Right kidney (tissue), 1 donor: ENCODE data around the gene MYL11.
"Not testable (repeated sequence)": the region's sequence is repeated elsewhere in the genome, so short reads cannot be mapped to it uniquely, and the experiment has no call there.

ENCODE experiments used
- DNase-seq: peaks from one replicate; pipeline ENCODE4 v3.0.0-alpha.2; 2016

The MYL11 gene

DNA sequence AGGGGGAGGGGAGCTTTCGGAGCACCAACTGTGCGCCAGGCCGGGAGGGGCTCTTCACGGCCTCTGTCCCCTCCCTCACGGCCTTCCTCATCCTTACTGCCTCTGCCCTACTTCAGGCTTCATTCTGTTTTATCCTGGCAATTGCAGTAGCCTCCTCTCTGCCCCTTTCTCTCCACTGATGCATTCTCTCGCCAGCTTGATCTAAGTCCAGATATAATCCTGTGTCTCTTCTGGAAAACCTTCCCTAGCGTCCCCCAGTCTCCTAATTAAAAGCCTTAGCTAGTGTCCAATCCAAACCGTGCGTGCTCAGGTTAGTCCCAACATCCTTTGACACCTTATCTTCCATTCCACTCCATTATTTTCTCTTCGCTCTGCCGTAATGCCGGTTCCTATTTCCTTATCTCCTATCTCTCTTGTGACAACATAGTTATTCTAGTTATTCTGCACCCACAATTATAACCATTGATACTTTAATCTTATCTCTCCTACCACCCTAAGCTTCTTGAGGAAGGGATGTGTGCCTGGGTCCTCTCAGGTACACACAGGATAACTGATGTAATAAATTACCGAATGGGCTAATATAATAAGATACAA is 21.5 kb downstream of the MYL11 start:
- no peak for DNase-seq

DNA sequence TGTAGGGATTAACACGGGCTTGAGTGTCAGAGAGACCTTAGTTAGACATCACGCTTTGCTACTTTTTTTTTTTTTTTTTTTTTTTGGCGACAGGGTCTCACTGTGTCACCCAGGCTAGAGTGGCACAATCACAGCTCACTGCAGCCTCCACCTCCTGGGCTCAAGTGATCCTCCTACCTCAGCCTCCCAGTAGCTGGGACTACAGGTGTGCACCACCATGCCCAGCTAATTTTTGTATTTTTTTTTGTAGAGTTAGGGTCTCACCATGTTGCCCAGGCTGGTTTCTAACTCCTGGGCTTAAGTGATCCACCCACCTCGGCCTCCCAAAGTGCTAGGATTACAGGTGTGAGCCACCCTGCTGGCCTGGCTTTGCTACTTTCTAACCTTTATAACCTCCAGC is 22.0 kb downstream of the MYL11 start:
- DNase-seq: not testable (repeated sequence)

- DNase-seq: no peak
Measured at GRCh38 chr16:30397056-30397455, 22.5 kb downstream of the MYL11 start.

DNA sequence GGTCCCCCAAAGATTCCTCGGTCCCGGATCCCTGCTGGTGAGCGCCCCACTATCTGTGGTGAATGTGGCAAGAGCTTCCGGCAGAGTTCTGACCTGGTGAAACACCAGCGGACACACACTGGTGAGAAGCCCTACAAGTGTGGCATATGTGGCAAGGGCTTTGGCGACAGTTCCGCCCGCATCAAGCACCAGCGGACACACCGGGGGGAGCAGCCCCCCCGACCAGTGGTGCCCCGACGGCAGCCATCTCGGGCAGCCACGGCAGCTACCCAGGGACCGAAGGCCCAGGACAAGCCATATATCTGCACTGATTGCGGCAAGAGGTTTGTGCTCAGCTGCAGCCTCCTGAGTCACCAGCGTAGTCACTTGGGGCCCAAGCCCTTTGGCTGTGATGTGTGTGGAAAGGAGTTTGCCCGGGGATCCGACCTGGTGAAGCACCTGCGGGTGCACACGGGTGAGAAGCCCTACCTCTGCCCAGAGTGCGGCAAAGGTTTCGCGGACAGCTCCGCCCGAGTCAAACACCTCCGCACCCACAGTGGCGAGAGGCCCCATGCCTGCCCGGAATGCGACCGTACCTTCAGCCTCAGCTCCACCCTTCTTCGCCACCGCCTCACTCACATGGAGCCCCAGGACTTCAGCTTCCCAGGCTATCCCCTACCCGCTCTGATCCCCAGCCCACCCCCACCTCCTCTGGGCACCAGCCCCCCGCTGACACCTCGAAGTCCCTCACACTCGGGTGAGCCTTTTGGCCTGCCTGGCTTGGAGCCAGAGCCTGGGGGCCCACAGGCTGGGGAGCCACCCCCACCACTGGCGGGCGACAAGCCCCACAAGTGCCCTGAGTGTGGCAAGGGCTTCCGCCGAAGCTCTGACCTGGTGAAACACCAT is 23.4 kb downstream of the MYL11 start:
- DNase-seq: no peak

DNA sequence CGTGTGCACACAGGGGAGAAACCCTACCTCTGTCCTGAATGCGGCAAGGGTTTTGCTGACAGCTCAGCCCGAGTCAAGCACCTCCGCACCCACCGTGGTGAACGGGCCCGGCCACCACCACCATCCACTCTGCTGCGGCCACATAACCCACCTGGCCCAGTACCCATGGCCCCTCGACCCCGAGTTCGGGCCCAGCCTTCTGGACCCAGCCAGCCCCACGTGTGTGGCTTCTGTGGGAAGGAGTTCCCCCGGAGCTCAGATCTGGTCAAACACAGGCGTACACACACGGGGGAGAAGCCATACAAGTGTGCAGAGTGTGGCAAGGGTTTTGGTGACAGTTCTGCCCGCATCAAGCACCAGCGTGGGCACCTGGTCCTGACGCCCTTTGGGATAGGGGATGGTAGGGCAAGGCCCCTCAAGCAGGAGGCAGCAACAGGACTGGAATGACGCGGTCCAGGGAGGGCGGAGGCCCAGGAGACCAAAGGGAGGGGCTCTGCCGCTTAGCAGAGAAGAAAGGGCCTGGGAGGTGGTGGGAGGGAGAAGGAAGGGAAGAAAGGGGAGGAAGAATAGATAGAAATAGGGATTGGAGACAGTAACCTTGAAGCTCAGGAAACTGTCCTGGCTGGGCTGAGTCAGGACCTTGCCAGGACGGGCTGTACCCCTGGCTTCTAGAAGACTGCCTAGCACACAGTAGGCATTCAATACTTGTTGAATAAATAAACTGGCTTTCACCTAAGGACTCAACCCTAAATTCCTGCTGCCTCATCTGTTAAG is 24.2 kb downstream of the MYL11 start:
- DNase-seq: no peak

DNA sequence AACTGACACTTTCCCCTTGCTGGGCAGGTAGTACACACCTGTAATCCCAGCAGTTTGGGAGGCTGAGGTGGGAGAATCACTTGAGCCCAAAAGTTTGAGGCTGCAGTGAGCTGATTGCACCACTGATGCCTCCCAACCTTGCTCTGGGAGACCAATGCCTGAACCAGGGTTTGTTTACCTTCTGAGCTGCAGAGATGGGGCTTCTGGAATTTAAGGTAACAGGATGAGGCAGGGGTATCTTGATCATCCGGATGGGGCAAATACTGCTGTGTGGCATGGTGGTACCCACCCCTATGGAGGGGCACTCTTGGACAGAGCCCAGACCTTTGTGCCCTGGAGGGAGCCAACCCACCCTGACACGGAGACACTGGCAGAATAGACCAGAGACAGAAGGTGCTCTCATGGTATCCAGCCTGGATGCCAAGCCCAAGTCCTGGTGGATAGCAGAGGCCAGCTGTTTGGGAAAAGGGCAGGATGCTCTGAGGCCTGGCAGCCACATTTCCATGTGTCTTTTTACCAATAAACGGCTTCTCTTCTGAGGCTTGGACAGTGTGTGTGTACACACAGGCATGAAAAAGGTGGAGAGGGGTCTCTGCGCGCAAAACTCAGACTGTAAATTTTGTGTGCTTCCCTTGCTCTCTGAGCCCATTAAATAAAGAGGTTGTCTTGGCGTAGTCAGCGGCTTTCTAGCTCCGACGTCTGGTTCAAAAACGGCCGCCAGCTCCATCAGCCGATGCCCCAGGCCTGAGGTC is 25.0 kb downstream of the MYL11 start:
- no peak for DNase-seq

DNA sequence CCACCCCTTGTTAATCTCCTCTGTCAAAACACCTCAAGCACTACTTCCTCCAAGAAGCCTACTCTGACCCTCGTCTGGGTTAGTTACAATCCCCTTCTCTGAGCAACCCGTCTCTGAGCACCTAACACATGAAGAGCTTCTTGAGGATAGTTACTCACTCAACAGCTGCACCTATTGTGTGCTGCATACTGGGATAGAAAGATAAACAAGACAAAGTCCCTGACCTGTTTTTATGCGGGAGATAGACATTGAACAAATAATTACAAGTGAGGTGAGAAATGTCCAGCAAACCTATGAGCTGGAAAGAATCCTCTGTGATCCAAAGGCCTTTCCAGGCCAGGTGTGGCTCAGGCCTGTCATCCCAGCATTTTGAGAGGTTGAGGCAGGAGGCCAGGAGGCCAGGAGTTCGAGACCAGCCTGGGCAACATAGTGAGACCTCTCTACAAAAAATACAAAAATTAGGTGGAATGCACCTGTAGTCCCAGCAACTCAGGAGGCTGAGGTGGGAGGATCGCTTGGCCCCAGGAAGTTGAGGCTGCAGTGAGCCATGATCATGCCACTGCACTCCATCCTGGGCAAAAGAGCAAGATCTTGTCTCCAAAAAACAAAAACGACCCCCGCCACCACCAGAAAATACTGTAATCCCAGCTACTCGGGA is 27.3 kb downstream of the MYL11 start:
- DNase-seq: no peak

GRCh38 chr16:30406795-30407101 is 32.1 kb downstream of the MYL11 start:
- no peak for DNase-seq

DNA sequence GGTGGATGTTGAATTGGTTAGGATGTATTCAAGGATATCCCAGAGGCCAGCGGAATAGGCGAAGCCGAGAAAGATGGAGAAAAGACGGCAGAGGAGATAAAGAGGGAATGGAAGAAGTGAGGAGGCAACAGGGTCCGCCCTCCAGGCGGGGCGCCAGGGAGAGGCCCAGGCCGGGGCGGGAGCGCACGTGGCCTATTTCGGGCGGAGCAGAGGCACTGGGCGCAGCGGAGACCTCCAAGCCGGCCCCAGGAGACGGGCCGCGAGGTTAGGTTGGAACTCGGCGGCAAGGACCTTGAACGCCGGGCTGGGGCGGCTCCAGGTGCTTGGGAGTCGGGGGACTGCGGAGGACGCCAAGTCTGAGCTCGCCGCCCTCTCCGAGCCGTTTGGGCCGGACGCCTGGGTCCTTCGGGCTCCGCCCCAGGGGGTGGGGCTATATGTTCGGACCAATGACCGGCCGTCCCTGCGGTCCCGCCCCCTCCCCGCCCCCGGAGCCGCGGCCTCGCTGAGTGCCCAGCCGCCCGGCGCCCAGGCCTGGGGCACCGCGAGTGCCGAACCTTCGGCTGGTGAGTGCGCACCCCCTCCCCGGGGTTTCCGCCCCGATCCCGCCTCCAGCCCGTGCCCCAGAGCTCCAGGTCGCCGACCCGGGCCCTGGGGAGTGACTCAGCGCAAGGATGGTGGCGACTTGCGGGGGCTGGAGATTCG is 32.7 kb downstream of the MYL11 start, which contains the start of gene ZNF771:
TSS of gene ZNF771 (plus strand) at position 505 of the 702 bp plus-strand sequence. CDS start 448 bp downstream, outside the sequence.
- DNase-seq: peak; percentile 99

DNA sequence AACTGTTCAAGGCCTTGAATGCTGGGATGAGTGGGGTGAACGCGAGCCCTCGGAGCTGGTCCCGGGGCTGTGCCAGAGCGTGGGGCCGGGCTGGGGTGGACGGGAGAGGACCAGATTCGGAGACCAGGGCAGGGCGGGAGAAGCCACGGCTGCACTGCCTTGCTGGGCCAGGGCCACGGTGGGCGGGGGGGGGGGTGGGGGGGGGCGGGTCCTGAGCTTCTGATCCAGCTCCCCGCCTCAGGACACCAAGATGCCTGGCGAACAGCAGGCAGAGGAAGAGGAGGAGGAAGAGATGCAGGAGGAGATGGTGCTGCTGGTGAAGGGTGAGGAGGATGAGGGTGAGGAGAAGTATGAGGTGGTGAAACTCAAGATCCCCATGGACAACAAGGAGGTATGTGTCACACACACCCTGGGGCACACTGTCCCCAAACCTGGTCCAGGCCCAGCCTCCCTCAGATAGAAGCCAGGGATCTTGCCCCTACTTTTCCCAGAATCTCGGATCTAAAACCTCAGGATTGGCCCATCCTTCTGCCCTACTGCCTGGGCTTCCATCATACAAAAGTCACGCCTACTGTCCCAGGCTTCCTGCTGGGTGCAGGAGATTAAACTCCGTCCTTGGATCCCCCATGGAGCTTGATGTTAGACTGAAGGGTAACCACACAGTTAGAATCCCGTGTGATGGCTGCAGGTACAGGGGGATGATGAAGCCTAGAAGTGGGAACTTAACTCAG is 33.4 kb downstream of the MYL11 start:
- DNase-seq: peak; percentile 41

DNA sequence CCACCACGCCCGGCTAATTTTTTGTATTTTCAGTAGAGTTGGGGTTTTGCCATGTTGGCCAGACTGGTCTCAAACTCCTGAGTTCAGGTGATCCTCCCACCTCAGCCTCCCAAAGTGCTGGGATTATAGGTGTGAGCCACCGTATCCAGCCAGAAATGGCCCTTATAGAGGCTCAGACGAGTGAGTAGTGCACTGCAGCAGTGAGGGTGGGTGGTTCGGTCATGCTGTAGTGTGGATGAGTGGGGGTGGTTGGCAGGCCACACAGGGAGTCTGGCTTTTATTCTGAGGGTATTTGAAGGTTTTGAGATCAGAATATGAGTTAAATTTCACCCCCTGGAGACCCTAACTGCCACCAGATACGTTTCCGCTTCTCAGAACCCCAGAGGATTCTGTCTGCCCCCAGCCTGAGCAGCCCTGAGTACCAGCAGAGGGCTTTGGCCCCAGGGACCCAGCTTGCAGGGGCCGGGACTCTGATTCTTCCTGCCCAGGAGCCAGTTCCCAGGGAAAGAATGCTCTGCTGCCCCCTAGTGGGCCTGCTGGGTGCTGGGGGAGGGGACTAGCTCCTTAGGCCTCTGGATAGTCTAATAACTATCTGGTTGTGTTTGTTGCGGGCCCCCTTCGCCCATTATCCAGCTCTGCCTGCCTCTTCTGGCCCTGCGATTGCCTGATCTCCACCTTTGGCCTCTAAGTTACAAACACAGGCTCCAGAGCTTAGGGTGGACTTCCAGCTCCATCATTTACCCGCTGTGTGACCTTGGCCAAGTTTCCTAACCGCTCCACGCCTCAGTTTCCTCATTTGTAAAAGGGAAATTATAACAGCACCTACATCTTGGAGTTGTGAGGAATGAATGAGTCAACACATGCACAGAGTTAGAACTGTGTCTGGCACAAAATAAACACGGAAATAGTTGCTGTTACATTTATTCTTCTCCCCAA is 34.8 kb downstream of the MYL11 start:
- peak; percentile 72 for DNase-seq

DNA sequence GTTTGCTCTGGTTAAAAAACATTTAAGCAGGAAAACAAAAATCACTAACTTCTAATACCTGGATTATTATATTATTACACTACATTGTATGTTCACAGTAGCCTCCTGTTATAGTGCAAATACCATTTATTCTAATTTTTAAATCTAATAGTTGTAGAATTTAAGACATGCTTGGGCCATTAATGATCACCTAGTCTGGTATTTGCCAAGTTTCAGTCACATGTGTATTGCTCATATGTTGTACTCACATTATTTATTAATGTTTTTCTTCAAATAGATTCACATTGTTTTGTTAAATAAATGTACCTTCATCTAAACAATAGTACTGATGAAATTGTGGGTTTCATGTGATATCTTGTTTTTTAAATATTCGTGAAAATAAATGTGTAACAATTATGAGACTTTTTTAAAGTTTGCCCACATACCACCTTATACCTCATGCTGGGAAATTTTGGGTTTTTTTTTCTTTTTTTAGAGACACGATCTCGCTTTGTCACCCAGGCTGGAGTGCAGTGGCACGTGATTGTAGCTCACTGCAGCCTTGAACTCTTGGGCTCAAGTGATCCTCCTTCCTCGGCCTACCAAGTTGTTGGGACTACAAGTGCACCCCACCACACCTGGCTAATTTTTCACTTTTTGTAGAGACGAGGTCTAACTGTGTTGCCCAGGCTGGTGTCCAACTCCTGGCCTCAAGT is 38.7 kb downstream of the MYL11 start:
- DNase-seq: no peak

GRCh38 chr16:30414159-30414558 is 39.6 kb downstream of the MYL11 start:
- no peak for DNase-seq

DNA sequence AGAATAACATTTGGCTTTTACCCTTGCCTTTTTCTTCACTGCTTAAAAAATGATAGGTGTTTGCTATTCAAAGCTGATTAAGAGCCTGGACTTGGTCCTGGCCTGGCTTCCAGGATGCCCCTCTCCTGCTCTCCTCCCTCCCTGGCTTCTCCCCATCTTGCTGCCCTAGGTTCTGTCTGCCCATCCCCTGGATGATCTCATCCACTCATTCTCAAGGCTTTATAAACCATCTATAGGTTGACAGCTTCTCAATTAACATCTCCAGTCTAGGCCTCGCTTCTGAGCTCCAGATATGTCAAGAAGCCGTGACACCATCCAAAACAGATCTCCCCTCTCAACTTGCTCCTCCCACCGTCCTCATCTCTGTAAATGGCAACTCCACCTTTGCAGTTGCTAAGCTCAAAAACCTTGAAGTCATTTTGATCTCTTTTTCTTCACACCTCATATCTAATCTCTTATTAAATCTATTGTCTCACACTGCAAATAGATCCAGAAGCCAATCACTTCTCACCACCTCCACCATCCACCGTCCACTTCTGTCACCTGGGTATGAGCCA is 41.5 kb downstream of the MYL11 start:
- DNase-seq: no peak

GRCh38 chr16:30416624-30417528 is 42.3 kb downstream of the MYL11 start:
- DNase-seq: no peak

DNA sequence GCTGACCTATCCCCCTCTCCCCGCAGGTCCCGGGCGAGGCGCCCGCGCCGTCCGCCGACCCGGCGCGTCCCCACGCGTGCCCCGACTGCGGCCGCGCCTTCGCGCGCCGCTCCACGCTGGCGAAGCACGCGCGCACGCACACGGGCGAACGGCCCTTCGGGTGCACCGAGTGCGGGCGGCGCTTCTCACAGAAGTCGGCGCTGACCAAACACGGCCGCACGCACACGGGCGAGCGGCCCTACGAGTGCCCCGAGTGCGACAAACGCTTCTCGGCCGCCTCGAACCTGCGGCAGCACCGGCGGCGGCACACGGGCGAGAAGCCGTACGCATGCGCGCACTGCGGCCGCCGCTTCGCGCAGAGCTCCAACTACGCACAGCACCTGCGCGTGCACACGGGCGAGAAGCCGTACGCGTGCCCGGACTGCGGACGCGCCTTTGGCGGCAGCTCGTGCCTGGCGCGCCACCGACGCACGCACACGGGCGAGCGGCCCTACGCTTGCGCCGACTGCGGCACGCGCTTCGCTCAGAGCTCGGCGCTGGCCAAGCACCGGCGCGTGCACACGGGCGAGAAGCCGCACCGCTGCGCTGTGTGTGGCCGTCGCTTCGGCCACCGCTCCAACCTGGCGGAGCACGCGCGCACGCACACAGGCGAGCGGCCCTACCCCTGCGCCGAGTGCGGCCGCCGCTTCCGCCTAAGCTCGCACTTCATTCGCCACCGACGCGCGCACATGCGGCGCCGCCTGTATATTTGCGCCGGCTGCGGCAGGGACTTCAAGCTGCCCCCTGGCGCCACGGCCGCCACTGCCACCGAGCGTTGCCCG is 43.1 kb downstream of the MYL11 start:
- DNase-seq: peak; percentile 95
